IMR-90 (cell line): ENCODE data around the gene ZNF318. TPM values are rescaled to one million over a fixed set of nuclear protein-coding genes. Genes with fewer than 3 reads are reported as not detected.

Experiments
- ATAC-seq: fragments of 200-7000 bp; cut with Tn5 transposase; 2 replicates; pipeline ENCODE4 v1.9.1; 2020; ENCODE audit warnings: low read depth, mild to moderate bottlenecking, moderate library complexity
- BruUV-seq: library from RNA; stranded (reverse); fragments of 400-500 nt; replicated peaks from 2 replicates; lab custom pipeline; 2021; lab: Mats Ljungman, UMichigan
- CTCF ChIA-PET: fragments of 300-600 bp; formaldehyde crosslinking; extraction: SDS; loops from one replicate; lab custom pipeline; 2021; ENCODE audit warnings: antibody characterized with exemption; lab: Yijun Ruan, JAX
- POLR2A ChIA-PET: fragments of 300-600 bp; sonication (Branson Sonifier 250); formaldehyde crosslinking; loops from one replicate; lab custom pipeline; 2022; ENCODE audit warnings: antibody characterized with exemption; ENCODE audit not compliant: unreplicated experiment; lab: Charles Lee
- DNase-seq: peaks from one replicate; pipeline ENCODE4 v3.0.0; 2013
- H2AFZ ChIP-seq: replicated peaks from 2 replicates; pipeline ENCODE3; 2013; ENCODE audit warnings: low read length, mild to moderate bottlenecking; ENCODE audit not compliant: poor library complexity
- H2AK5ac ChIP-seq: 2 replicates; pipeline ENCODE4 v1.6.1; 2013; ENCODE audit warnings: low read depth, low read length, inconsistent platforms
- H2AK9ac ChIP-seq: replicated peaks from 2 replicates; pipeline ENCODE3; 2013; ENCODE audit warnings: mild to moderate bottlenecking, low read depth, low read length, moderate library complexity; ENCODE audit not compliant: poor library complexity
- H2BK120ac ChIP-seq: 2 replicates; pipeline ENCODE4 v1.6.1; 2013; ENCODE audit warnings: low read depth, low read length, inconsistent platforms
- H2BK15ac ChIP-seq: 3 replicates; pipeline ENCODE4 v1.6.1; 2013; ENCODE audit warnings: low read depth, low read length, inconsistent platforms
- H2BK20ac ChIP-seq: 2 replicates; pipeline ENCODE4 v1.6.1; 2013; ENCODE audit warnings: low read depth, mild to moderate bottlenecking, inconsistent platforms, low read length, moderate library complexity
- H2BK5ac ChIP-seq: 2 replicates; pipeline ENCODE4 v1.6.1; 2013; ENCODE audit warnings: mild to moderate bottlenecking, low read depth, low read length, inconsistent platforms; ENCODE audit not compliant: poor library complexity, severe bottlenecking
- H3K14ac ChIP-seq: replicated peaks from 2 replicates; pipeline ENCODE4 v1.6.1; 2013; ENCODE audit warnings: low read depth, low read length, inconsistent platforms
- H3K18ac ChIP-seq: 2 replicates; pipeline ENCODE4 v1.6.1; 2013; ENCODE audit warnings: low read depth, low read length, control low read depth
- H3K23ac ChIP-seq: 2 replicates; pipeline ENCODE4 v1.6.1; 2013; ENCODE audit warnings: low read depth, low read length, inconsistent platforms
- H3K27ac ChIP-seq: 2 replicates; pipeline ENCODE4 v1.5.1; 2013; ENCODE audit warnings: mild to moderate bottlenecking, control low read depth, low read length; ENCODE audit not compliant: insufficient read depth
- H3K27me3 ChIP-seq: 2 replicates; pipeline ENCODE4 v1.6.1; 2013; ENCODE audit warnings: low read length; ENCODE audit not compliant: control insufficient read depth, insufficient read depth
- H3K36me3 ChIP-seq: 2 replicates; pipeline ENCODE4 v1.6.1; 2013; ENCODE audit warnings: low read length, mixed read lengths; ENCODE audit not compliant: control insufficient read depth, insufficient read depth
- H3K4ac ChIP-seq: 2 replicates; pipeline ENCODE4 v1.6.1; 2013; ENCODE audit warnings: low read depth, low read length, inconsistent platforms
- H3K4me1 ChIP-seq: 2 replicates; pipeline ENCODE4 v1.6.1; 2013; ENCODE audit warnings: low read length, mixed read lengths; ENCODE audit not compliant: control insufficient read depth, insufficient read depth
- H3K4me2 ChIP-seq: 2 replicates; pipeline ENCODE4 v1.6.1; 2013; ENCODE audit warnings: low read depth, mild to moderate bottlenecking, control low read depth, low read length, moderate library complexity
- H3K4me3 ChIP-seq: 2 replicates; pipeline ENCODE4 v1.5.1; 2013; ENCODE audit warnings: low read depth, mild to moderate bottlenecking, control low read depth, low read length, moderate library complexity; ENCODE audit not compliant: insufficient read depth
- H3K56ac ChIP-seq: 2 replicates; pipeline ENCODE4 v1.6.1; 2013; ENCODE audit warnings: low read length, inconsistent platforms; ENCODE audit not compliant: insufficient read depth; ENCODE audit errors: extremely low read depth
- H3K79me1 ChIP-seq, 2 experiments: 2 replicates each; pipeline ENCODE4 v1.6.1; 2013; ENCODE audit warnings: low read length in 2 of 2, inconsistent platforms in 1 of 2, low read depth in 1 of 2
- H3K9ac ChIP-seq: 2 replicates; pipeline ENCODE4 v1.6.1; 2013; ENCODE audit warnings: low read depth, low read length, control low read depth
- H3K9me1 ChIP-seq: 2 replicates; pipeline ENCODE4 v1.6.1; 2013; ENCODE audit warnings: low read length, inconsistent platforms; ENCODE audit not compliant: insufficient read depth
- H3K9me3 ChIP-seq: 2 replicates; pipeline ENCODE4 v1.6.1; 2013; ENCODE audit warnings: low read length; ENCODE audit not compliant: control insufficient read depth, insufficient read depth
- H4K20me1 ChIP-seq: 2 replicates; pipeline ENCODE4 v1.6.1; 2013; ENCODE audit warnings: low read length, inconsistent platforms; ENCODE audit not compliant: insufficient read depth
- H4K5ac ChIP-seq: 2 replicates; pipeline ENCODE4 v1.6.1; 2013; ENCODE audit warnings: mild to moderate bottlenecking, low read depth, low read length, control low read depth
- H4K8ac ChIP-seq, 2 experiments: 2 replicates each; pipeline ENCODE4 v1.6.1; 2013; ENCODE audit warnings: low read depth in 2 of 2, low read length in 2 of 2, control low read depth in 1 of 2, inconsistent platforms in 1 of 2
- H4K91ac ChIP-seq: 2 replicates; pipeline ENCODE4 v1.6.1; 2013; ENCODE audit warnings: low read depth, low read length, inconsistent platforms; ENCODE audit not compliant: insufficient read depth
- BHLHE40 ChIP-seq: fragments of 150-350 bp; IDR thresholded peaks from 2 replicates; pipeline ENCODE4 v1.6.1; 2016; ENCODE audit warnings: mild to moderate bottlenecking, low read depth, low read length
- CEBPB ChIP-seq: IDR thresholded peaks from 2 replicates; pipeline ENCODE4 v1.6.1; 2012; ENCODE audit warnings: low read depth, low read length, improper control_type of control experiment
- CHD1 ChIP-seq: IDR thresholded peaks from 2 replicates; pipeline ENCODE4 v1.6.1; 2012; ENCODE audit warnings: low read depth, low read length, improper control_type of control experiment
- ELK1 ChIP-seq: fragments of 150-350 bp; IDR thresholded peaks from 2 replicates; pipeline ENCODE4 v1.6.1; 2016; ENCODE audit warnings: low read depth, mild to moderate bottlenecking, low read length, moderate library complexity, borderline replicate concordance
- FOS ChIP-seq: fragments of 150-350 bp; IDR thresholded peaks from 2 replicates; pipeline ENCODE4 v1.6.1; 2016; ENCODE audit warnings: low read depth, low read length
- MAFK ChIP-seq: IDR thresholded peaks from 2 replicates; pipeline ENCODE4 v1.6.1; 2012; ENCODE audit warnings: low read depth, low read length, improper control_type of control experiment
- MAZ ChIP-seq: IDR thresholded peaks from 2 replicates; pipeline ENCODE4 v1.6.1; 2012; ENCODE audit warnings: low read depth, mild to moderate bottlenecking, low read length, improper control_type of control experiment, moderate library complexity, borderline replicate concordance
- MXI1 ChIP-seq: IDR thresholded peaks from 2 replicates; pipeline ENCODE4 v1.6.1; 2012; ENCODE audit warnings: low read depth, mild to moderate bottlenecking, low read length, moderate library complexity, borderline replicate concordance
- NFE2L2 ChIP-seq: fragments of 150-350 bp; IDR thresholded peaks from 2 replicates; pipeline ENCODE4 v1.6.1; 2016; ENCODE audit warnings: low read depth, mild to moderate bottlenecking, low read length
- POLR2A ChIP-seq: IDR thresholded peaks from 2 replicates; pipeline ENCODE4 v1.6.1; 2012; ENCODE audit warnings: mild to moderate bottlenecking, low read depth, low read length
- RAD21 ChIP-seq: IDR thresholded peaks from 2 replicates; pipeline ENCODE4 v1.6.1; 2012; ENCODE audit warnings: low read length, improper control_type of control experiment
- RCOR1 ChIP-seq: IDR thresholded peaks from 2 replicates; pipeline ENCODE4 v1.6.1; 2012; ENCODE audit warnings: mild to moderate bottlenecking, low read length, improper control_type of control experiment; ENCODE audit not compliant: insufficient replicate concordance
- RFX5 ChIP-seq: IDR thresholded peaks from 2 replicates; pipeline ENCODE4 v1.8.0; 2012; ENCODE audit warnings: low read depth, mild to moderate bottlenecking, low read length, moderate library complexity
- SMC3 ChIP-seq: fragments of 150-350 bp; IDR thresholded peaks from 2 replicates; pipeline ENCODE4 v1.6.1; 2016; ENCODE audit warnings: low read depth, mild to moderate bottlenecking, antibody characterized with exemption, low read length, moderate library complexity
- WGBS, 2 experiments: methylation state at CpG; one replicate each; pipeline versions ENCODE4 v1.1.5 to v1.1.7; 2013; ENCODE audit warnings: missing lambda C conversion rate in 2 of 2; ENCODE audit not compliant: insufficient read length in 1 of 2; ENCODE audit errors: extremely low coverage in 2 of 2; 5-methylcytosine and 5-hydroxymethylcytosine counted together
- dilution Hi-C: fragments of 300-500 bp; cut with HindIII; formaldehyde crosslinking; loops from one replicate; pipeline ENCODE4 v1.14.3; 2018; ENCODE audit warnings: low sequenced_read_pairs; ENCODE audit not compliant: unreplicated experiment
- in situ Hi-C: fragments of 300-500 bp; cut with MboI; formaldehyde crosslinking; loops from 3 replicates; pipeline ENCODE4 v1.14.3; 2019; ENCODE audit warnings: low sequenced_read_pairs, inconsistent platforms, mixed read lengths
- intact Hi-C: fragments of 100-400 bp; cut with micrococcal nuclease; formaldehyde crosslinking; loops from 2 replicates; pipeline ENCODE4 v1.10.0; 2022
- polyA plus RNA-seq, 3 experiments: library from polyadenylated mRNA; depleted of rRNA; stranded (reverse); fragments of >200 nt; gene quantifications; 2 replicates each; pipeline ENCODE4 v1.2.3, GENCODE V29; 2012; ENCODE audit warnings: low replicate concordance in 1 of 3
- total RNA-seq: library from RNA; depleted of rRNA; stranded (reverse); fragments of >200 nt; gene quantifications from 2 replicates; pipeline ENCODE4 v1.2.3, GENCODE V29; 2012
- TF ChIP-seq, protein P1 (sequence below): conservative IDR thresholded peaks from 2 replicates; pipeline ENCODE4 v1.5.1; 2012; ENCODE audit warnings: mild to moderate bottlenecking, low read depth, low read length, improper control_type of control experiment
- TF ChIP-seq, protein P2 (sequence below): fragments of 150-350 bp; IDR thresholded peaks from 2 replicates; pipeline ENCODE4 v1.6.1; 2017; ENCODE audit warnings: mild to moderate bottlenecking, antibody characterized with exemption, low read length, low read depth

Gene ZNF318
- total and polyA plus RNA-seq, 2 of the 4 experiments (the other 2 are of a cell fraction): 5.7 to 6.6 TPM

GRCh38 chr6:43347444-43347843 lies 22.0 kb downstream of the ZNF318 start:
- Histone ChIP-seq H2AK9ac (no peak overlapping the region), H2BK120ac (no peak overlapping the region), H3K18ac (no peak overlapping the region), H4K5ac (no peak overlapping the region), H4K20me1 (no peaks in the 10 kb centered on the region), H2AFZ (no peak overlapping the region), H2BK20ac (no peak overlapping the region), H3K9ac (no peak overlapping the region), H3K4me2 (no peak overlapping the region), H2AK5ac (no peak overlapping the region), H2BK15ac (no peak overlapping the region), H3K79me1 (no peaks in the 10 kb centered on the region), H3K14ac (no peak overlapping the region), H3K36me3 (peaks cover 18% of the 10 kb centered on the region), H4K8ac (no peak overlapping the region), H2BK5ac (no peak overlapping the region), H3K4me1 (no peaks in the 10 kb centered on the region), H3K4ac (no peak overlapping the region), H3K9me3 (no peaks in the 10 kb centered on the region), H4K91ac (no peak overlapping the region), H3K4me3 (no peak overlapping the region), H3K23ac (no peak overlapping the region), H3K27me3 (no peaks in the 10 kb centered on the region), H3K9me1 (no peaks in the 10 kb centered on the region), H3K56ac (no peak overlapping the region), H3K27ac (no peak overlapping the region)
- in situ Hi-C loops: no loop called here
- intact Hi-C loops: no loop called here
- BruUV-seq: no TSS peak
- POLR2A ChIA-PET: no interaction called here
- ATAC-seq (no peak), DNase-seq (no peak)
- whole genome bisulfite sequencing, 2 experiments: 77% methylated on average over 3 of the region's 3 CpGs; no CpG with 5 or more reads in 1 of the 2 experiments
- TF ChIP-seq POLR2A (no peak), SMC3 (no peak), MAFK (no peak), RFX5 (no peak), BHLHE40 (no peak), FOS (no peak), ELK1 (no peak), CHD1 (no peak), NFE2L2 (no peak), RCOR1 (no peak), CEBPB (no peak), MAZ (no peak), RAD21 (no peak), MXI1 (no peak)
- TF ChIP-seq, protein P1, sequence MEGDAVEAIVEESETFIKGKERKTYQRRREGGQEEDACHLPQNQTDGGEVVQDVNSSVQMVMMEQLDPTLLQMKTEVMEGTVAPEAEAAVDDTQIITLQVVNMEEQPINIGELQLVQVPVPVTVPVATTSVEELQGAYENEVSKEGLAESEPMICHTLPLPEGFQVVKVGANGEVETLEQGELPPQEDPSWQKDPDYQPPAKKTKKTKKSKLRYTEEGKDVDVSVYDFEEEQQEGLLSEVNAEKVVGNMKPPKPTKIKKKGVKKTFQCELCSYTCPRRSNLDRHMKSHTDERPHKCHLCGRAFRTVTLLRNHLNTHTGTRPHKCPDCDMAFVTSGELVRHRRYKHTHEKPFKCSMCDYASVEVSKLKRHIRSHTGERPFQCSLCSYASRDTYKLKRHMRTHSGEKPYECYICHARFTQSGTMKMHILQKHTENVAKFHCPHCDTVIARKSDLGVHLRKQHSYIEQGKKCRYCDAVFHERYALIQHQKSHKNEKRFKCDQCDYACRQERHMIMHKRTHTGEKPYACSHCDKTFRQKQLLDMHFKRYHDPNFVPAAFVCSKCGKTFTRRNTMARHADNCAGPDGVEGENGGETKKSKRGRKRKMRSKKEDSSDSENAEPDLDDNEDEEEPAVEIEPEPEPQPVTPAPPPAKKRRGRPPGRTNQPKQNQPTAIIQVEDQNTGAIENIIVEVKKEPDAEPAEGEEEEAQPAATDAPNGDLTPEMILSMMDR: no peak
- TF ChIP-seq, protein P2, sequence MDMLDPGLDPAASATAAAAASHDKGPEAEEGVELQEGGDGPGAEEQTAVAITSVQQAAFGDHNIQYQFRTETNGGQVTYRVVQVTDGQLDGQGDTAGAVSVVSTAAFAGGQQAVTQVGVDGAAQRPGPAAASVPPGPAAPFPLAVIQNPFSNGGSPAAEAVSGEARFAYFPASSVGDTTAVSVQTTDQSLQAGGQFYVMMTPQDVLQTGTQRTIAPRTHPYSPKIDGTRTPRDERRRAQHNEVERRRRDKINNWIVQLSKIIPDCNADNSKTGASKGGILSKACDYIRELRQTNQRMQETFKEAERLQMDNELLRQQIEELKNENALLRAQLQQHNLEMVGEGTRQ: no peak
- dilution Hi-C loops: no loop called here
- CTCF ChIA-PET: no interaction called here
